ENCODE measurements around the gene RETREG3.
"Not testable (repeated sequence)": the region's sequence is repeated elsewhere in the genome, so short reads cannot be mapped to it uniquely, and the experiment has no call there.

RETREG3 gene

GRCh38 chr17:42571435-42572225 is 37.5 kb downstream of the RETREG3 start:
- DNase-seq: no peak

- DNase-seq: no peak
Observed at GRCh38 chr17:42568341-42569111, 40.6 kb downstream of the RETREG3 start.

- DNase-seq: peak in 55 of 56 donors; percentile 56 to 96 (median 88)
Observed at GRCh38 chr17:42566883-42567573, 42.1 kb downstream of the RETREG3 start, which contains the start of gene MLX. MLX (plus strand) TSS chr17:42567100; CDS start chr17:42567125, 25 bp downstream.

DNA sequence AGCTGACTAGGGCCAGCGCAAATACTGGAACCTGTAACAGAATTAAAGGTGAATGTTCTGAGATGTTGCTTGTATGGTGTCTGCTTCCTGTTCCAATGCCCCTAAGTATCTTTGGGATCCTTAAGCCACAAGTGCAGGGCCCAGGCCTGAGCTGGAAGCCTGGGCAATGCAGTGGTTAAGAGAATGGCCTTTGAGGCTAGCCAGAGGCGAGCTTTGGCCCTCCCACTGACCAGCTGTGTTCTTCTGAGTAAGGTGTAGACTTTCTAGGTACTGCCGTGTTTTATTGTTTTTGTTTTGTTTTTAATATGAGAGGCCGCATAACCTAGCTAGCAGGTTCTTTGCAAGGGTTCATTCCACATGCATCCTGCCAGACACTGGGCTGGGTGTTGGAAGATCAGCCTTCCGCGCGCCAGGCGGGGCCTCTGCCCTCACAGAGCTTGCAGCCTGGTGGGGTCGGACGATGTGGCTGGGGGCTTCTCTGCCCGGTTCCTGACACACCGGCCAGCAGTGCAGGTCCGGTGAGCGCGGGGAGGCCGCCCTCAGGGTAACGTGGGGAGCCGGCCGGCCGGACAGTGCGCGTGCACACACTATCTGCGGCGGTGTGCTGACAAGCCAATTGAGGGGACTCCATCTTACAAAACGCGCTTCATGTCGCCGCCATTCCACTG is 42.8 kb downstream of the RETREG3 start:
- peak in 1 of 56 donors; percentile 57 for DNase-seq

GRCh38 chr17:42565523-42566214 is 43.5 kb downstream of the RETREG3 start:
- no peak for DNase-seq

DNA sequence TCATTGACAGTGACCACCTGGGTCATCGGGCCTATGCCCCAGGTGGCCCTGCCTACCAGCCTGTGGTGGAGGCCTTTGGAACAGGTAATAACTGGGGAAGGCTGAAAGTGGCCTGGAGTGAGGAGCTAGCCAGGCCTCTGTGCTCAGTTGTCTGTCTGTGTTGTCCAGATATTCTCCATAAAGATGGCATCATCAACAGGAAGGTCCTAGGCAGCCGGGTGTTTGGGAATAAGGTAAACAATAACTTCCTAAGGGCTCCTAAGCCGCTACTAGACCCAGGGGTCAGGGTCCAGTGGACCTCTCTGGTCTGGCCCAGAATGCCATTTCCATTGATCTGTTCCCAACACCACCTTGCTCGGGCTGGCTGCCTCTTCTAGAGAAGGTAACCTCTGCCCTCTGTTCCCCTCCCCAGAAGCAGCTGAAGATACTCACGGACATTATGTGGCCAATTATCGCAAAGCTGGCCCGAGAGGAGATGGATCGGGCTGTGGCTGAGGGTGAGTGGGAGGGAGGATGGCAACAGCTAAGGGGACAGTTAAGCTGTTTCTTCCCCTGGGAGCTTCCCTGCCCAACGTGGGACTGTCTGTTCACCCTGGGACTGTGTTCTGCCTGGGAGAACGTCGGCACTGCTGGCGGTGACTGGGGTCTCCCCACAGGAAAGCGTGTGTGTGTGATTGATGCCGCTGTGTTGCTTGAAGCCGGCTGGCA is 44.2 kb downstream of the RETREG3 start:
- no peak for DNase-seq

DNA sequence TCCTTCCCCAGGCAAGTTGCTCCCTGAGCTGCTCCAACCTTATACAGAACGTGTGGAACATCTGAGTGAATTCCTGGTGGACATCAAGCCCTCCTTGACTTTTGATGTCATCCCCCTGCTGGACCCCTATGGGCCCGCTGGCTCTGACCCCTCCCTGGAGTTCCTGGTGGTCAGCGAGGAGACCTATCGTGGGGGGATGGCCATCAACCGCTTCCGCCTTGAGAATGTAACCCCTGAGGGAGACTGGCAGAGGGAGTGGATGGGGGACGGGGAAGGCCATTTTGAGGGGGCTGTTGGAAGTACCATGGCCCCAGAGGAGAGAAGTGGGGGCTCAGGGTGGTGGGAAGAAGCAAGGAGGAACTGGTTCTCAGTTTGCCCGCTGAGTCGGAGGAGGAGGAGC is 45.2 kb downstream of the RETREG3 start:
- DNase-seq: no peak

- DNase-seq: no peak
Observed at GRCh38 chr17:42563543-42563942, 45.6 kb downstream of the RETREG3 start.

GRCh38 chr17:42563143-42563509 is 46.0 kb downstream of the RETREG3 start:
- no peak for DNase-seq

DNA sequence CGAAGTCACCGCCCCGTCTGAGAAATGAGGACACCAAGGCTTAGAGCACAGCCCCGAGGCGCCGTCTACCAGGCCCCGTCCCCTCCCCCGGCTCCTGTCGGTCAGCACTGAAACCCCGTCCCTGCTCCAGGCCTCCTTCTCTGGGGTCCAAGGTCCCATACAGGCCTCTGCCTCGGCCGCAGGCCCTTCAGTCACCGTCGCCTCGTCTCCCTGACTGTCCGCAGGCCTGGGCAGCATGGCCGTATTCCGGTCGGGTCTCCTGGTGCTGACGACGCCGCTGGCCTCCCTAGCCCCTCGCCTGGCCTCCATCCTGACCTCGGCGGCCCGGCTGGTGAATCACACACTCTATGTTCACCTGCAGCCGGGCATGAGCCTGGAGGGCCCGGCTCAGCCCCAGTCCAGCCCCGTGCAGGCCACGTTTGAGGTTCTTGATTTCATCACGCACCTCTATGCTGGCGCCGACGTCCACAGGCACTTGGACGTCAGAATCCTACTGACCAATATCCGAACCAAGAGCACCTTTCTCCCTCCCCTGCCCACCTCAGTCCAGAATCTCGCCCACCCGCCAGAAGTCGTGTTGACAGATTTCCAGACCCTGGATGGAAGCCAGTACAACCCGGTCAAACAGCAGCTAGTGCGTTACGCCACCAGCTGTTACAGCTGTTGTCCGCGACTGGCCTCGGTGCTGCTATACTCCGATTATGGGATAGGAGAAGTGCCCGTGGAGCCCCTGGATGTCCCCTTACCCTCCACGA is 46.6 kb downstream of the RETREG3 start:
- peak in 1 of 56 donors; percentile 14 for DNase-seq

- DNase-seq: peak; percentile 60 to 96 (median 88)
Observed at GRCh38 chr17:42561897-42562387, 47.2 kb downstream of the RETREG3 start, which contains the start of gene COASY. COASY (plus strand) TSS chr17:42562148; CDS start chr17:42562623, 475 bp downstream.

DNA sequence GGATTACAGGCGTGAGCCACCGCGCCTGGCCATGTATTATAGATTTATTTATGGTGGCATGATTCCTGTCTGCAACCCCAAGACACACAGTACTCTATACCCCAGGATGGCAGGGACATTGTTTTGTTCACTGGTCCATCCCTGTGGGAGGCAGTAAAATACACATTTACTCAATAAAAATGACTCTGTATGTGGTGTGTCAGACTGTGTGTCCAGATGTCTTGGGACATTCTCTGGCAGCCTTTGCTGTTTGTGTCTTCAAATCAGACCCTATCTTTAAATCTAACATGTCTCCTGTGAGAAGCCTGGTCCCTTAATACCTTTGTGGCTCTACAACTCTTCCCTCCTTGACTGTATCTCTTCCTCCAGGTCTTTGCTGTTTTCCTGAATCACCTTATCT is 48.9 kb downstream of the RETREG3 start:
- DNase-seq: no peak

GRCh38 chr17:42559075-42559474 is 50.1 kb downstream of the RETREG3 start:
- no peak for DNase-seq

DNA sequence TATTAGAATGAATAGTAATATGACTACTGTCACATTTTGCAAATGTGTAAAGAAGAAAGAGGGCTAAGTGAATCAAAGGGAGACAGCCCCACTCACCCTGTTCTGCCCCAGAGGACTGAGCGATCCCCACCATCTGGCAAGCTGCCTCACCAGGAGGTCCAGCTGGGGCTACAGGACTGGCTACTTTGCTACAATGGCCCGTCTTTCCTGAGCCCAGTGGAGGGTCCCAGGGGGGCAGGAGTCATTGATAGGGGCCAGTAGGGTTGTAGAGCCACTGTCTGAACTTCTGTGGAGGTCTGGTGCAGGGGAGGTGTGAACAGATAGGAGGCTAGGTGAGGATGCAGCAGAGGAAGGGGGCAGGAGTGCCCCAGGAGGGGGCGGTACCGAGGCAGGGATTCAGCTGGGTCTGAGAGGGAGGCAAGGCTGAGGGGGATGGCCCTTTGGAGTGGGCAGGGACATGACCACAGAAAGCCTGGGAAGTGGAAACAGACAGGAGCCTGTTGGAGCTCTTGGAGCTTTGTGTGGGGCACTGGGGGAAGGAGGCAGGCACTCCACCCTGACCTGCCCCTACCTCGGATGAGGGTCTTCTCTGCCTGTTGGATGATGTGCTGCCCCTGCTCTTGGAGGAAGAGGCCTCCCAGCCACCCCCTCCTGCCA is 53.1 kb downstream of the RETREG3 start:
- not testable (repeated sequence) for DNase-seq

- no peak for DNase-seq
Observed at GRCh38 chr17:42555122-42555622, 54.0 kb downstream of the RETREG3 start.

DNA sequence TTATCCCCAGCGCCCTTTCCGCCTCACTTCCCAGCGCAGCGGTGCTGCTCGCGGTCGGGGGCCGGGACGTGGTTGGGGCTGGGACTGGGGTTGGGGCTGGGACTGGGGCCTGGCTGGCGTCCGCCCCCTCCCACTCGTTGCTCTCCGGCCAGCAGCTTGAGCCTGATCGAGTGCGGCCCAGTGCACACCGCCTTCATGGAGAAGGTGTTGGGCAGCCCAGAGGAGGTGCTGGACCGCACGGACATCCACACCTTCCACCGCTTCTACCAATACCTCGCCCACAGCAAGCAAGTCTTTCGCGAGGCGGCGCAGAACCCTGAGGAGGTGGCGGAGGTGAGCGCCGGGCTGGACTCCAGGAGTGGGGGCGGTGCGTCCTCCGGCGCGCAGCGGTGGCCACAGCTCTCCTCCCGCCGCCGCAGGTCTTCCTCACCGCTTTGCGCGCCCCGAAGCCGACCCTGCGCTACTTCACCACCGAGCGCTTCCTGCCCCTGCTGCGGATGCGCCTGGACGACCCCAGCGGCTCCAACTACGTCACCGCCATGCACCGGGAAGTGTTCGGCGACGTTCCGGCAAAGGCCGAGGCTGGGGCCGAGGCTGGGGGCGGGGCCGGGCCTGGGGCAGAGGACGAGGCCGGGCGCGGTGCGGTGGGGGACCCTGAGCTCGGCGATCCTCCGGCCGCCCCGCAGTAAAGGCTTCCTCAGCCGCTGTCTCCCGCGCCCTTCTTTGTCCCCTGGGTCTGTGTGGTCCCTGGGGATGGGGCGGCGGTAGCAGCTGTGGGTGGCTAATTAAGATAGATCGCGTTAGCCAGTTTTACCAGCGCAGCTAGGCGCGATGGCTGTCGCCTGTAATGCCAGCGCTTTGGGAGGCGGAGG is 54.7 kb downstream of the RETREG3 start:
- DNase-seq: peak in 55 of 56 donors; percentile 35 to 90 (median 70)

DNA sequence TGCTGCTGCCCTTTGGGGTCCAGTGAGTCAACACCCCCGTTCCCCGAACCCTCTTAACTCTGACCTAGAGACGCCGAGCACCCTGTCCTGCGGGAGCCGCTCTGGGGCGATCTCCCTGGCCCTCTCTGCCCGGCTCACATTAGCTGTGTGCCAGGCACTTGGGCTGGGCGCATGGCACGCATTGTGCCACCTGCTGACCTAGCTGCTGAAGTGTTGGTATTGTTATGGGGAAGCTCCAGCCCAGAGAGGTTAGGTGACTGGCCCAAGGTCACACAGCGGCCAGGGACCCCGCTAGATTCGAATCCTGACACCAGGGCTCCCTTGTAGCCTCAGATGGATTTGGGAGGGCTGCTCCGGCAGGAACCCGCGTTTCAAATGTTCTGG is 55.3 kb downstream of the RETREG3 start:
- no peak for DNase-seq
